PC-3 (cell line): Measurements from ENCODE around the gene ZNF283. TPM values are rescaled to one million over a fixed set of nuclear protein-coding genes. Genes with fewer than 3 reads are reported as not detected.
"Not testable (repeated sequence)": the region's sequence is repeated elsewhere in the genome, so short reads cannot be mapped to it uniquely, and the experiment has no call there.

Experiments
- ATAC-seq: fragments of 200-7000 bp; cut with Tn5 transposase; 2 replicates; pipeline ENCODE4 v1.9.1; 2020; ENCODE audit warnings: mild to moderate bottlenecking, moderate library complexity
- BruUV-seq: library from RNA; stranded (reverse); fragments of 400-500 nt; replicated peaks from 2 replicates; lab custom pipeline; 2021; lab: Mats Ljungman, UMichigan
- CTCF ChIA-PET: fragments of 300-600 bp; sonication (Branson Sonifier 250); formaldehyde crosslinking; loops from one replicate; lab custom pipeline; 2022; ENCODE audit warnings: antibody characterized with exemption; lab: Charles Lee
- POLR2A ChIA-PET: fragments of 300-600 bp; sonication (Branson Sonifier 250); formaldehyde crosslinking; loops from one replicate; lab custom pipeline; 2022; ENCODE audit warnings: antibody characterized with exemption; ENCODE audit not compliant: unreplicated experiment; lab: Charles Lee
- DNase-seq: peaks from one replicate; pipeline ENCODE4 v3.0.0-alpha.2; 2015
- H2AFZ ChIP-seq: fragments of 300-600 bp; sonication (generic); 2 replicates; pipeline ENCODE4 v1.6.0; 2016; ENCODE audit warnings: antibody characterized with exemption, low read length
- H3F3A ChIP-seq: fragments of 300-600 bp; sonication (generic); one replicate; pipeline ENCODE4 v1.6.0; 2017; ENCODE audit warnings: antibody characterized with exemption, low read length, control low read depth, mild to moderate bottlenecking; ENCODE audit not compliant: unreplicated experiment
- H3K27ac ChIP-seq: fragments of 300-600 bp; sonication (generic); 2 replicates; pipeline ENCODE4 v1.5.1; 2016; ENCODE audit warnings: mild to moderate bottlenecking, low read length
- H3K27me3 ChIP-seq: fragments of 300-600 bp; sonication (generic); 2 replicates; pipeline ENCODE4 v1.6.1; 2016; ENCODE audit warnings: low read length, mixed read lengths
- H3K36me3 ChIP-seq: fragments of 300-600 bp; sonication (generic); 2 replicates; pipeline ENCODE4 v1.6.1; 2016; ENCODE audit warnings: low read depth, mixed run types, low read length, mixed read lengths
- H3K4me1 ChIP-seq: fragments of 300-600 bp; sonication (generic); 2 replicates; pipeline ENCODE4 v1.5.1; 2016; ENCODE audit warnings: low read length; ENCODE audit not compliant: insufficient read depth
- H3K4me2 ChIP-seq: fragments of 300-600 bp; sonication (generic); 2 replicates; pipeline ENCODE4 v1.6.0; 2016; ENCODE audit warnings: low read length
- H3K4me3 ChIP-seq: fragments of 300-600 bp; sonication (generic); 2 replicates; pipeline ENCODE4 v1.5.1; 2016; ENCODE audit warnings: mild to moderate bottlenecking, low read length, mixed read lengths
- H3K79me2 ChIP-seq: fragments of 300-600 bp; sonication (generic); 2 replicates; pipeline ENCODE4 v1.6.1; 2017; ENCODE audit warnings: low read length, mixed read lengths
- H3K9ac ChIP-seq: fragments of 300-600 bp; sonication (generic); 2 replicates; pipeline ENCODE4 v1.6.0; 2016; ENCODE audit warnings: mild to moderate bottlenecking, low read length
- H3K9me2 ChIP-seq: fragments of 300-600 bp; sonication (generic); replicated peaks from 2 replicates; pipeline ENCODE4 v1.6.1; 2016; ENCODE audit warnings: mixed run types, low read length, mixed read lengths
- H3K9me3 ChIP-seq: fragments of 300-600 bp; sonication (generic); 2 replicates; pipeline ENCODE4 v1.6.1; 2016; ENCODE audit warnings: low read length, mixed read lengths
- H4K20me1 ChIP-seq: fragments of 300-600 bp; sonication (generic); 2 replicates; pipeline ENCODE4 v1.6.1; 2016; ENCODE audit warnings: low read length, mixed read lengths
- EZH2 ChIP-seq: fragments of 300-600 bp; sonication (generic); IDR thresholded peaks from one replicate; pipeline ENCODE4 v1.6.1; 2017; ENCODE audit warnings: antibody characterized with exemption, mild to moderate bottlenecking, low read length; ENCODE audit not compliant: unreplicated experiment
- EZH2phosphoT487 ChIP-seq: fragments of 300-600 bp; sonication (generic); IDR thresholded peaks from 2 replicates; pipeline ENCODE4 v1.6.1; 2018; ENCODE audit warnings: mild to moderate bottlenecking, antibody characterized with exemption, low read length, borderline replicate concordance
- intact Hi-C: fragments of 100-400 bp; cut with micrococcal nuclease; formaldehyde crosslinking; loops from 2 replicates; pipeline ENCODE4 v1.9.0; 2023
- total RNA-seq: library from RNA; depleted of rRNA; stranded (reverse); fragments of >200 nt; gene quantifications from 2 replicates; pipeline ENCODE4 v1.2.3, GENCODE V29; 2014
- TF ChIP-seq, protein P1 (sequence below): fragments of 300-600 bp; sonication (generic); conservative IDR thresholded peaks from 2 replicates; pipeline ENCODE4 v1.5.1; 2017; ENCODE audit warnings: antibody characterized with exemption, low read depth, mild to moderate bottlenecking, low read length

ZNF283 gene
- total RNA-seq, 1 experiment from 2014 or later = 3.0 TPM

DNA sequence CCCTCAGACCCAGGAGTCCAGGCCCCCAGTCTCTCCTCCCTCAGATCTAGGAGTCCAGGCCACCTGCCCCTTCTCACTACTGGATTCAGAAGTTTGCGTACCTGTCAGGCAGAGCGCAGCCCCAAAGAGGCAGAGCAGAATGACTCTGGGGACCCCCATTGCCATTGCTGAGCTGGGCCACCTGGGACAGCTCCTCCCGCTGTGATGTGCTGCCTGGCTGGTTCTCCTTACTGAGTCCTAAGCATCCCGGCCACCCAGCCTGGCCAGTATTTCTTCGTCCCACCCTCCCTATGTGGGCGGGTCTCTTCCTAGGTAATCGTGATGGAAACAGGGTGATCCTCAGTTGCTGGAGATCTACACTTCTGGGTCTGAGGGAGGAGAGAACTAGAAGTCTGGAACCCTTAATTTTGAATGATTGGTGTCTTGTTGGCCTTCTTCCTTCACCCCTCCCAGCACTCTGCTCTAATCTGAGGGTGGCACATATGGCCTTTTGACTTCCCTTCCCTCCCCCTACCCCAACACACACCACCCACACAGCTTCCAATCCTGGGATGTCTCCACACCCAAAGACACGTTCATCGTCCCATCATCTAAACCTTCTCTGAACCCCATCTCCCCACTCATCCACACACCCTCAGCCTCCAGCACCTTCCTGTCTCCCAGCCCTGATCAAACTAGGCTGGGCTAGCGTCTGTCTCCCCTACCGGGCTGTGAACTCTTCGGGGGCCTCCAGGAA lies 24.7 kb upstream of the ZNF283 start, which contains the start of gene LYPD5:
Gene LYPD5 (minus strand): TSS at position 232 of the 736 bp plus-strand sequence. CDS start 67 bp downstream, at position 165.
- no peak within 1 kb of the TSS for H3K9ac ChIP-seq
- no peaks in the 10 kb centered on the region for H3K9me2 ChIP-seq
- H3K36me3 ChIP-seq = no peaks in the 10 kb centered on the region
- no peak within 1 kb of the TSS for H2AFZ ChIP-seq
- no peaks in the 10 kb centered on the region for H3F3A ChIP-seq
- no peak within 1 kb of the TSS for H3K4me2 ChIP-seq
- H3K4me1 ChIP-seq = peaks cover 11% of the 10 kb centered on the region
- no peak within 1 kb of the TSS for H3K4me3 ChIP-seq
- no TSS peak for BruUV-seq
- no peaks in the 10 kb centered on the region for H3K9me3 ChIP-seq
- H3K79me2 ChIP-seq = no peaks in the 10 kb centered on the region
- ATAC-seq (no peak), DNase-seq (no peak)
- CTCF ChIA-PET = no interaction called here
- no peaks in the 10 kb centered on the region for H4K20me1 ChIP-seq
- TF ChIP-seq EZH2 (no peak), EZH2phosphoT487 (no peak)
- TF ChIP-seq, protein P1, sequence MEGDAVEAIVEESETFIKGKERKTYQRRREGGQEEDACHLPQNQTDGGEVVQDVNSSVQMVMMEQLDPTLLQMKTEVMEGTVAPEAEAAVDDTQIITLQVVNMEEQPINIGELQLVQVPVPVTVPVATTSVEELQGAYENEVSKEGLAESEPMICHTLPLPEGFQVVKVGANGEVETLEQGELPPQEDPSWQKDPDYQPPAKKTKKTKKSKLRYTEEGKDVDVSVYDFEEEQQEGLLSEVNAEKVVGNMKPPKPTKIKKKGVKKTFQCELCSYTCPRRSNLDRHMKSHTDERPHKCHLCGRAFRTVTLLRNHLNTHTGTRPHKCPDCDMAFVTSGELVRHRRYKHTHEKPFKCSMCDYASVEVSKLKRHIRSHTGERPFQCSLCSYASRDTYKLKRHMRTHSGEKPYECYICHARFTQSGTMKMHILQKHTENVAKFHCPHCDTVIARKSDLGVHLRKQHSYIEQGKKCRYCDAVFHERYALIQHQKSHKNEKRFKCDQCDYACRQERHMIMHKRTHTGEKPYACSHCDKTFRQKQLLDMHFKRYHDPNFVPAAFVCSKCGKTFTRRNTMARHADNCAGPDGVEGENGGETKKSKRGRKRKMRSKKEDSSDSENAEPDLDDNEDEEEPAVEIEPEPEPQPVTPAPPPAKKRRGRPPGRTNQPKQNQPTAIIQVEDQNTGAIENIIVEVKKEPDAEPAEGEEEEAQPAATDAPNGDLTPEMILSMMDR = no peak
- H3K27me3 ChIP-seq = no peaks in the 10 kb centered on the region
- intact Hi-C loops = no loop called here
- POLR2A ChIA-PET = no interaction called here
- no peak within 1 kb of the TSS for H3K27ac ChIP-seq

DNA sequence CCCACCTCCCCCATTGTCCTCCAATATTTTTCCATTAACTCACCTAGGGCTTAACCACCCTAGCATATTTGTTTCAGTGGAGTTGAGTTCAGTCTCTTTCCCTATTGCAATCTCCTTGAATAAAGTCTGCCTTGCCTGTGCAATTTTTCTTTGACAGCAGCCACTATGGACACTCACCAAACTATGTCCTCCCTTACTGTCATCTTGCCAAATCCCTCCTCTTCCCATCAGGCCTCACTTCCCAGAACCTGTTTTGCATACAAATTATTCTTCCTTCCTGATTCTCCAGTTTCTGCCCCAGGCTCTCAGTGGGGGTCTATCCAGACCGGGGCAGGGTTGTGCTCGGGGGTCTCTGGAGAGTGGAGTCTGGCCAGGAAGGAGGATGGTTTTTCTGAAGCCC lies 22.7 kb upstream of the ZNF283 start:
- no peaks in the 10 kb centered on the region for H3K79me2 ChIP-seq
- no peak overlapping the region for H3K4me2 ChIP-seq
- no peaks in the 10 kb centered on the region for H3K36me3 ChIP-seq
- no peaks in the 10 kb centered on the region for H3K9me3 ChIP-seq
- intact Hi-C loops = no loop called here
- TF ChIP-seq EZH2phosphoT487 = no peak
- TF ChIP-seq EZH2 = no peak
- TF ChIP-seq, protein P1 = no peak
- ATAC-seq (no peak), DNase-seq (no peak)
- ChIA-PET POLR2A (no interaction called here), CTCF (no interaction called here)
- H3K27ac ChIP-seq = no peak overlapping the region
- no peaks in the 10 kb centered on the region for H3K9me2 ChIP-seq
- no peaks in the 10 kb centered on the region for H4K20me1 ChIP-seq
- no TSS peak for BruUV-seq
- H3K4me3 ChIP-seq = no peak overlapping the region
- no peak overlapping the region for H3K9ac ChIP-seq
- H2AFZ ChIP-seq = no peak overlapping the region
- no peaks in the 10 kb centered on the region for H3F3A ChIP-seq
- no peaks in the 10 kb centered on the region for H3K27me3 ChIP-seq
- H3K4me1 ChIP-seq = peaks cover 5% of the 10 kb centered on the region

DNA sequence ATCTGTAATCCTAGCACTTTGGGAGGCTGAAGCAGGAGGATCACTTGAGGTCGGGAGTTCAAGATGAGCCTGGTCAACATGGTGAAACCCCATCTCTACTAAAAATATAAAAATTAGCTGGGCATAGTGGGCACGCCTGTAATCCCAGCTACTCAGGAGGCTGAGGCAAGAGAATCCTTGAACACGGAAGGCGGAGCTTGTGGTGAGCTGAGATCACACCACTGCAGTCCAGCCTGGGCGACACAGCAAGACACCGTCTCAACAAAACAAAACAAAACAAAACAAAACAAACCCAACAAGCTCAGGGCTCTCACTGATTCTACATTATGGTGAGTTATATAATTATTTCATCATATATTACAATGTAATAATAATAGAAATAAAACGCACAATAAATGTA lies 20.7 kb upstream of the ZNF283 start:
- DNase-seq, H3K4me3 ChIP-seq, H3K79me2 ChIP-seq, ATAC-seq, BruUV-seq, H3K4me2 ChIP-seq, H3K27ac ChIP-seq, H3K9me3 ChIP-seq, H3K27me3 ChIP-seq, H4K20me1 ChIP-seq, H2AFZ ChIP-seq, intact Hi-C loops, H3K4me1 ChIP-seq, POLR2A ChIA-PET, H3K36me3 ChIP-seq, H3K9ac ChIP-seq, CTCF ChIA-PET, H3K9me2 ChIP-seq, H3F3A ChIP-seq: not testable (repeated sequence)
